ENCODE results near the gene DPH5. TPM values are rescaled to one million over a fixed set of nuclear protein-coding genes. Genes with fewer than 3 reads are reported as not detected.

DPH5 gene
- total RNA-seq, 1 experiment from 2014 or later = 25.8 TPM

- no TSS peak for BruUV-seq (replicated peaks)
- CTCF ChIA-PET = no interaction called here
- Mint-ChIP-seq H3K27me3 (ENCODE audit: unreplicated experiment) (no peaks in the 10 kb centered on the region), H3K9me3 (ENCODE audit: low read depth, unreplicated experiment) (no peaks in the 10 kb centered on the region), H3K4me3 (ENCODE audit: low read depth, unreplicated experiment) (no peak overlapping the region), H3K27ac (ENCODE audit: unreplicated experiment) (no peak overlapping the region), H3K36me3 (ENCODE audit: insufficient read depth, unreplicated experiment) (no peaks in the 10 kb centered on the region), H3K4me1 (ENCODE audit: low read depth, unreplicated experiment) (peaks cover 21% of the 10 kb centered on the region)
- intact Hi-C loops (cut with micrococcal nuclease; ENCODE audit: unreplicated experiment) = loop anchor here (5.0 kb wide), 1 partner anchor 233 kb away; the partner anchor contains the start of gene S1PR1
- DNase-seq = no peak
- no peak for TF ChIP-seq CTCF (IDR thresholded peaks at IDR 0.05; ENCODE audit: unreplicated experiment)
Measured at GRCh38 chr1:101004670-101005069, 20.9 kb downstream of the DPH5 start.

GRCh38 chr1:101004061-101004460 lies 21.5 kb downstream of the DPH5 start:
- no peak for DNase-seq
- H3K27ac Mint-ChIP-seq (ENCODE audit: unreplicated experiment) = no peak overlapping the region
- H3K36me3 Mint-ChIP-seq (ENCODE audit: insufficient read depth, unreplicated experiment) = no peaks in the 10 kb centered on the region
- no TSS peak for BruUV-seq (replicated peaks)
- no peaks in the 10 kb centered on the region for H3K9me3 Mint-ChIP-seq (ENCODE audit: low read depth, unreplicated experiment)
- intact Hi-C loops (cut with micrococcal nuclease; ENCODE audit: unreplicated experiment) = loop anchor here (5.0 kb wide), 1 partner anchor 233 kb away; the partner anchor contains the start of gene S1PR1
- peaks cover 21% of the 10 kb centered on the region for H3K4me1 Mint-ChIP-seq (ENCODE audit: low read depth, unreplicated experiment)
- no peaks in the 10 kb centered on the region for H3K27me3 Mint-ChIP-seq (ENCODE audit: unreplicated experiment)
- TF ChIP-seq CTCF (IDR thresholded peaks at IDR 0.05; ENCODE audit: unreplicated experiment) = no peak
- CTCF ChIA-PET = no interaction called here
- H3K4me3 Mint-ChIP-seq (ENCODE audit: low read depth, unreplicated experiment) = no peak overlapping the region

DNA sequence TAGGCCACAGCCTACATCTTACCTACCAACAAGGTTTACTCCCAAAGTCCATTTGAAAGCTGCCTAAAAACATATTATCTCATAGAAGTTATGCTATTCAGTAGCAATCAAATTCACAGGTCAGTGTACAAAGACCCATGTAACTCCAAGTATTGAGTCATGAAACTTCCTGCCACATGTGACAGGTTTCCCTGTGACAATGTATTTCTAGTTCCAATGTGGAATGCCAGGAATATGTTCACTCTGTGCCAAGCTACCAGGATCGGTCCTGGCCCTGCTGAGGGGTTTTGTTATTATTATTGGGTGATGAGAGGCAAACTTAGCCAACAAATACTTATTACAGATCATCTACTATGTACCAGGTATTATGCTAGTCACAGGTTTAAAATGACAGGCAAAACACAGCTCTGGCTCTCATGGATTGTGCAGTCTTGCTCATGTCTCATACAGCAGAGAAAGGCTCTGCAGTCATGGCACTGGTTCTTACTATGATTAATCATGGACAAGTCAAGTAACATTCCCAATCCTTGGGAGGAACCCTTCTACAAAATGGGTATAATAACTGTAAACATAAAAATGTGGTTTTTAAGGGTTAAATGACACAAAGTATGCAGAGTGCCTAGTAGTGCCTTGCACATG lies 22.5 kb downstream of the DPH5 start:
- Mint-ChIP-seq H3K9me3 (ENCODE audit: low read depth, unreplicated experiment) (no peaks in the 10 kb centered on the region), H3K36me3 (ENCODE audit: insufficient read depth, unreplicated experiment) (no peaks in the 10 kb centered on the region), H3K4me1 (ENCODE audit: low read depth, unreplicated experiment) (peaks cover 21% of the 10 kb centered on the region), H3K27ac (ENCODE audit: unreplicated experiment) (no peak overlapping the region), H3K4me3 (ENCODE audit: low read depth, unreplicated experiment) (no peak overlapping the region), H3K27me3 (ENCODE audit: unreplicated experiment) (no peaks in the 10 kb centered on the region)
- CTCF ChIA-PET = no interaction called here
- intact Hi-C loops (cut with micrococcal nuclease; ENCODE audit: unreplicated experiment) = loop anchor here (5.0 kb wide), 1 partner anchor 234 kb away; the partner anchor contains the start of gene S1PR1
- BruUV-seq (replicated peaks) = no TSS peak
- no peak for DNase-seq
- TF ChIP-seq CTCF (IDR thresholded peaks at IDR 0.05; ENCODE audit: unreplicated experiment) = no peak

DNA sequence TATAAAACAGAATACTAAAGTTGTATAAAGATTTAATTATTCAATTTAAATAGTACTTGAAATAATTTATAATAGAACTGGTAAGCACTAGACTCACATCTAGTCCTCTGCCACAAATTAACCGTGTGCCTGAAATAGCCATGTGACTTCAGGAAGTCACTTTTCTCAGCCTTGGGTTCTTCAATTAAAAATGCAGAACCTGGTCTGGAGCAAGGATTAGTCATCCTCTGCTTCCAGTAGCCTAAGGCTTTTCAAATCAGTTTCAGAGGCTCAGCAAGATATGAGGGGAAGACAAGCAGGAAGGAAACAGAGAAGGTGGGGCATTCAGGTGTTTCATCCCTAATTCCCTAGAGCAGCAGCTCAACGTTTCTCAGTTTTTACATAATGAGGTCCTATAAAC lies 23.0 kb downstream of the DPH5 start:
- intact Hi-C loops (cut with micrococcal nuclease; ENCODE audit: unreplicated experiment) = loop anchor here (5.0 kb wide), 1 partner anchor 235 kb away; the partner anchor contains the start of gene S1PR1
- peak; percentile 3 for DNase-seq
- CTCF ChIA-PET = no interaction called here

More for the DNA sequence above, 23.0 kb downstream of the DPH5 start:
- no TSS peak for BruUV-seq (replicated peaks)
- no peaks in the 10 kb centered on the region for H3K27me3 Mint-ChIP-seq (ENCODE audit: unreplicated experiment)
- H3K4me1 Mint-ChIP-seq (ENCODE audit: low read depth, unreplicated experiment) = peaks cover 21% of the 10 kb centered on the region
- H3K9me3 Mint-ChIP-seq (ENCODE audit: low read depth, unreplicated experiment) = no peaks in the 10 kb centered on the region
- peaks cover 2% of the 10 kb centered on the region for H3K36me3 Mint-ChIP-seq (ENCODE audit: insufficient read depth, unreplicated experiment)
- no peak overlapping the region for H3K27ac Mint-ChIP-seq (ENCODE audit: unreplicated experiment)
- no peak for TF ChIP-seq CTCF (IDR thresholded peaks at IDR 0.05; ENCODE audit: unreplicated experiment)
- no peak overlapping the region for H3K4me3 Mint-ChIP-seq (ENCODE audit: low read depth, unreplicated experiment)
